ENCODE measurements around the gene MEF2C. TPM values are rescaled to one million over a fixed set of nuclear protein-coding genes. Genes with fewer than 3 reads are reported as not detected.

MEF2C gene
- polyA plus RNA-seq, 1 donor = 42.4 TPM

GRCh38 chr5:88830567-88830966 lies 52.4 kb downstream of the MEF2C start:
- no peak for DNase-seq

DNA sequence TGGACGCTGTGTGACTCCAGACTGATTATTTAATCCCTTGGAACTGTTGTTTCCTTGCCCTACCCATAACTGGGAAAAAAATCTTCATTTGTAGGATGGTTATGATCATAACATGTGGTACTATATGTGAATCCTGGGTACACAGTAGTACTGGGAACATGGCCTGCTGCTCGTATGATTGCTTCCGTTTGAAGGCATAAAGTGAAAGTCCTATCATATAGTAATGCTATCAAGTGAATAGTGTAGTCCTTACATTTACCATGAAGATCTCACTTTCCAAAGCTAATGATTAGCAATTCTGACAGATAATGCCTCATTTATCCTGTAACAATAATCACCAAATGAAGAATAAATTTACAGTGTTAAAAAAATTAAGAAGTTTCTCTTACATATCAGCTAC lies 53.2 kb downstream of the MEF2C start:
- DNase-seq = no peak

DNA sequence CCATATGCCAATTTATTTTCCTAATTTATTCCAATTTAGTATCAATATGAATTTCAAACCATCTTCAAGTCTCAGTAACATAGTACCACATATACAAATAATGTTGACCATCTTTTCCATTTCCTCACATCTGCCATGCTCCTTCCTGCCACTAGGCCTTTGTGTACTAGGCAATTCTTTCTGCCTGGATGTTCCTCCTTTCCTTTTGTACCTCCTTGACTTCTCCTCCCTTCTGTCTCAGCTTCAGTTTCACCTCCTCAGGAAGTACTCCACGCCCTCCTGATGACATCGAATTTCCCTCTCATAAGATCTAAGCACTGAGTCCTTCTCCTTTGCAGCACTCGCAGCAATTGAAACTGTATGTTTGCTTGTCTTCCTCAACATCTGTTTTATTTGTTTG lies 53.9 kb downstream of the MEF2C start:
- no peak for DNase-seq

GRCh38 chr5:88827997-88828396 lies 55.0 kb downstream of the MEF2C start:
- DNase-seq = no peak

- peak; percentile 42 for DNase-seq
Measured at GRCh38 chr5:88826646-88827585, 56.1 kb downstream of the MEF2C start.

- no peak for DNase-seq
Measured at GRCh38 chr5:88825584-88826315, 57.2 kb downstream of the MEF2C start.

- DNase-seq = no peak
Measured at GRCh38 chr5:88824892-88825583, 57.9 kb downstream of the MEF2C start.

DNA sequence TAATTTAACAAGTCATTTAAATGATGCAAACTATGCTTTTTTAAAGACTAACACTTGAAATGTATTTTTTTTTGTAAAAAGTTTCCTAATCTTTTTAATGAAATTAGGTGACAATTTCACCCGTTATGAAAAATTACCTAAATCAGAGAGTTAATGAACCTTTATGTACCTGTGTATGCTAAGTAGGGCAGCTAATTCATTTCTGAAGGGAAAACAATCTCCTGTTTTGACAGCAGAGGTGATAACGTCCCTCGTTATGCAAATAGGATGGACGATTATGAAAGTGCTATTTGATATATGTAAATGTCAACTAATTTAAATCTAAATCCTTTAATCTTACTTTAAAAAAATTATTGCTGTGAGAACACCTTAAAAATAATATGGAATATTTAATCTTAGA lies 58.8 kb downstream of the MEF2C start:
- no peak for DNase-seq

GRCh38 chr5:88823201-88823600 lies 59.8 kb downstream of the MEF2C start:
- no peak for DNase-seq

GRCh38 chr5:88821161-88821560 lies 61.8 kb downstream of the MEF2C start:
- no peak for DNase-seq

DNA sequence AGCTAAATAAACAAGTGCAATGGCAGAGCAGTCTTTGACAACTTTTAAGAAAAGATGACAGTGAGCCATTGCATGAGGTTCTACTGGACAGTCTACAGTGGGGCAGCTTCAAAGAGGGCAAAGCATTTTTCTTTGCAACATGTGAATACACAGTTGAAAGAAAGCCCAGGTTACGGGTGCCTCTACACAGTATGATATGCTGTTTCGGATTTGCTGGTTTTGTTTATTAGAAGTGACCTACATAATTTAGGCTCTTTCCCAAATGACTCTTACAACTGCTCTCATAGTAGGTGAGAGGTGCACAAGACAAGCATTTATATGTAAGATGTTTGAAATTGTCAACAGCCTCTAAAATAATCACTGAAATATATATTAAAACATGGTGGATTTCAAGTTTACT lies 62.4 kb downstream of the MEF2C start:
- DNase-seq = no peak

DNA sequence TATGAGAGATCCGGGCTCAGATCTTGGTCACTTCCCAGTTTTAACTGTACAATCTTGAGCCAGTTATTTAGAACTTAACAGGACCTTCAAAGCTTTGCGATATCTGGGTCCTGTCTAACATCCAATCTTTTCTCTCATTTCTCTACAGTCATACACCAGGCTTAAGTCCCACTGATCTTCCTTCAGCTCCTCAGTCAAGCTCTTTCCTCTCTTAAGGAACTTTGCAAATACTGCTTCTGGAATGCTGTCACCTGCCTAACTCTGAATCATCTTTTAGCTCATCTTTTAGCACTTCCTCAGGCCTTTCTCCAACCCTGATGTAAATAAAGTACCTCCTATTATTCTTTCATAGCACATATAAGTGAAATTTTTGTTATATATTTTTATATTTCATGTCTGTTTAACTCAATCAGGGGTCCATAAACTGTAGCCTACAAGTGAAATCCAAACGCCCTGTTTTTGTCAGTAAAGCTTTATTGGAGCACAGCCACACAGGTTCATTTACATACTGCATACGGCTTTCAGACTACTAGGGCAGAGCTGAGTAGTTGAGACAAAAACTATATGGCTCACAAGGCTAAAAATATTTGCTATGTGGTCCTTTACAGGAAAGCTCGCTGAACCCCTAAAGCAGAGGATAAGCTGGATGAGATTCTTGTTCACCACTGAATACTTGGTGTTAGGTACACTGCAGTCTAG lies 63.5 kb downstream of the MEF2C start:
- no peak for DNase-seq

DNA sequence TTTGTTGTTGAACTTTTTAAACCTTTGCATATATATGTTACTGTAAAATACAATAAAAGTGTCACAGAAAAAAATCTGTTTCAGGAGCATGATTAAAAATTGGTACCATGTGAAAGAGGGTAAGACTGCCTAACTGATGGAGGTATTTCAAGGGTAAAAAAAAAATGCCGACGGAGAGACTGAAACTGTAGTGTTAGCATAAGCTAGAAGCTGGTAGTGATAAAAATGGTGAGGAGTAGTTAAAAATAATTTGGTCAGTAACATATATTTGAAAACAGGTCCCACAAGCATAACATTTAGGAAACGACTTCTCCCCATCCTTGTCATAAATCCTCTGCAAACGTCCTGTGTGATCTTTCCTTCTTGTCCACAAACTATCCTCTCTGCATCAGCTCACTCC lies 64.7 kb downstream of the MEF2C start:
- DNase-seq = no peak

- DNase-seq = no peak
Measured at GRCh38 chr5:88816195-88816594, 66.8 kb downstream of the MEF2C start.

DNA sequence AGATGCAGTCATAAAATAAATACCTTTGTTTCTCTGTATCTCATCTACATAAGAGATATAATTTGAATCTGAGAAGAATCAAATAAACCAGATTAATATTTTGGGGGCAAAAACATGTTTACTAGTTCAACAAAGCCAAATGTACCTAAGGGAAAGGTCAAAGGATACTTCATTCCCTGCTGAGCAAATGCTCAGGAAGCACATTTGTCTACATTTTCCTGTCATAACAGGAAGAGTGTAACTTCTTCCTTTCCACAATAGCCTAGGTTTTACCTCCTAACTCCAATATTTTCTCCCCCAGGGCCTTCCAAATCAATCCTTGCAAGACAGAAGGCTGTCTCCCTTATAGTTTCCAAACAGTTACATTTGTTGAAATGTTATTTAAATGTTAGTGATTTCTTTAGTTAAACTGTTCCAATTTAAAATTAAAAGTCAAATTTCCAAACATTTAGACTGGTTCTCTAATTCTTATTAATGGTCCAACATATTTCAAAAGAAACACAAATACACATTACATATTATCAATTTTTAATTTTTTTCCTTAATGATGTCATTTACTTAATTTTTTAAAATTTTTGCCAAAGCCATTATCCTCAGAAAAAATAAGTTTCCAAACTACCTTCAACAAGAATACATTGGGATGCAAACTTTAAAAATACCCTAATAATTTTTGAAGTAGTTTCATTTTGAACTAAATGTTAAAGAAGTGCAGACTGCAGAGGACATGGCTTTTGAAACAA lies 67.8 kb downstream of the MEF2C start:
- no peak for DNase-seq

DNA sequence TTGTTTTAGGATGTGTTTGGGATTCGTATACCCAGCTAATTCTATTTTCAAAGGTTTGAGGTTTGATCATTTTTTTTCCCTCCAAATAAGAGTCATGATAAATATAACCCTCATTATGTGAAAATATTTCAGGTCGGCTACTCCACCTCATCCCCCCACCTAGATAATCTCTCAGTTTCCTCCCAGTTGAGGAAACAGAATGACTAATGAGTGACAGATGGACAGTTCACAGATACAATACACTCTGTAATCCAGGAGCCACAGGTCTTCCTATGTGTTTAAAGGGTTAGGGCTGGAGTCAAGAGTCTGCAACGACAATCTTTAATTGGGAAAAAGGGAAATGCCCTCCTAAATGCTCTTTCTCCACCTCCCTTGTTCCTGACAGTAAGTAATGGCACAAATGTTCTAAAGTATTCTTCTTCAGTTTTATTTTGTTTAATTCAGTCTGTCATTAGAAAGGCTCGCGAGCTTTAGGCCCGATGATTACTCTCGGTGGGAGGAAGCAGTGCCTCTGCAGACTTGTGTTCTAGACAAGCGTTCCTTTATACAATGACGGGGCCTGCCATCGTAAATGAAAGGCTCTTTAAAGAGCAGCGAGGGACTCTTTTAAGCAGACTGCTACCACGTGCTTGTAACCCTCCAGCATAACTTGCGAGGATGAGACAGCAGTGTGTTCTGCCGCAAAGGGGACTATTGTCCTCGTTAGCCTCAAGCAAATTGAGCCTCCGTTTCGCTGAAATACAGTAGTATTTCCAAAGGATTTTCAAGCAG lies 69.0 kb downstream of the MEF2C start:
- no peak for DNase-seq

GRCh38 chr5:88813244-88813643 lies 69.7 kb downstream of the MEF2C start:
- no peak for DNase-seq

DNA sequence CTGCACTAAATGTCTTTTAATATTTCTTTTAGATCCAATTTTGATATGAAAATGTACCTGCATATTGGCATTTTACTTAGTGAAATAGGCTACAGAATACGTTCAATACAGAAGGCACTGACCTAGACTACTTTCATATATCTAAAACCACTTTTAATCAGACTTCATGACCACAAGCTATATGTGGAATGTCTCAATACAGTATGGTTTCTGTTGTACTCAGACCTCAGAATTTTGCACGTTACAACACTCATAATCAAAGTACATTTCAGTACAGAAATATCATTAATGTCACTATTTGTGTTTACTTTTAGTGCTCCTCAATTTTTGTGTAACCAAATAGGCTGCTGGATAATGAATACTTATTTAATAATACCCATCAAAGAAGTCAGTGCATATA lies 74.8 kb downstream of the MEF2C start:
- DNase-seq = no peak

- DNase-seq = no peak
Measured at GRCh38 chr5:88807327-88807726, 75.7 kb downstream of the MEF2C start.

- DNase-seq = no peak
Measured at GRCh38 chr5:88806338-88806737, 76.6 kb downstream of the MEF2C start.

Data from left kidney (tissue), 2 donors.